IMR-90 (cell line): ENCODE results near the gene CMPK2. TPM values are rescaled to one million over a fixed set of nuclear protein-coding genes. Genes with fewer than 3 reads are reported as not detected.

ENCODE experiments used
- ATAC-seq: fragments of 200-7000 bp; cut with Tn5 transposase; 2 replicates; pipeline ENCODE4 v1.9.1; 2020; ENCODE audit warnings: low read depth, mild to moderate bottlenecking, moderate library complexity
- BruUV-seq: library from RNA; stranded (reverse); fragments of 400-500 nt; replicated peaks from 2 replicates; lab custom pipeline; 2021; lab: Mats Ljungman, UMichigan
- CTCF ChIA-PET: fragments of 300-600 bp; formaldehyde crosslinking; extraction: SDS; loops from one replicate; lab custom pipeline; 2021; ENCODE audit warnings: antibody characterized with exemption; lab: Yijun Ruan, JAX
- POLR2A ChIA-PET: fragments of 300-600 bp; sonication (Branson Sonifier 250); formaldehyde crosslinking; loops from one replicate; lab custom pipeline; 2022; ENCODE audit warnings: antibody characterized with exemption; ENCODE audit not compliant: unreplicated experiment; lab: Charles Lee
- DNase-seq: peaks from one replicate; pipeline ENCODE4 v3.0.0; 2013
- H2AFZ ChIP-seq: replicated peaks from 2 replicates; pipeline ENCODE3; 2013; ENCODE audit warnings: low read length, mild to moderate bottlenecking; ENCODE audit not compliant: poor library complexity
- H2AK5ac ChIP-seq: 2 replicates; pipeline ENCODE4 v1.6.1; 2013; ENCODE audit warnings: low read depth, low read length, inconsistent platforms
- H2AK9ac ChIP-seq: replicated peaks from 2 replicates; pipeline ENCODE3; 2013; ENCODE audit warnings: mild to moderate bottlenecking, low read depth, low read length, moderate library complexity; ENCODE audit not compliant: poor library complexity
- H2BK120ac ChIP-seq: 2 replicates; pipeline ENCODE4 v1.6.1; 2013; ENCODE audit warnings: low read depth, low read length, inconsistent platforms
- H2BK15ac ChIP-seq: 3 replicates; pipeline ENCODE4 v1.6.1; 2013; ENCODE audit warnings: low read depth, low read length, inconsistent platforms
- H2BK20ac ChIP-seq: 2 replicates; pipeline ENCODE4 v1.6.1; 2013; ENCODE audit warnings: low read depth, mild to moderate bottlenecking, inconsistent platforms, low read length, moderate library complexity
- H2BK5ac ChIP-seq: 2 replicates; pipeline ENCODE4 v1.6.1; 2013; ENCODE audit warnings: mild to moderate bottlenecking, low read depth, low read length, inconsistent platforms; ENCODE audit not compliant: poor library complexity, severe bottlenecking
- H3K14ac ChIP-seq: replicated peaks from 2 replicates; pipeline ENCODE4 v1.6.1; 2013; ENCODE audit warnings: low read depth, low read length, inconsistent platforms
- H3K18ac ChIP-seq: 2 replicates; pipeline ENCODE4 v1.6.1; 2013; ENCODE audit warnings: low read depth, low read length, control low read depth
- H3K23ac ChIP-seq: 2 replicates; pipeline ENCODE4 v1.6.1; 2013; ENCODE audit warnings: low read depth, low read length, inconsistent platforms
- H3K27ac ChIP-seq: 2 replicates; pipeline ENCODE4 v1.5.1; 2013; ENCODE audit warnings: mild to moderate bottlenecking, control low read depth, low read length; ENCODE audit not compliant: insufficient read depth
- H3K27me3 ChIP-seq: 2 replicates; pipeline ENCODE4 v1.6.1; 2013; ENCODE audit warnings: low read length; ENCODE audit not compliant: control insufficient read depth, insufficient read depth
- H3K36me3 ChIP-seq: 2 replicates; pipeline ENCODE4 v1.6.1; 2013; ENCODE audit warnings: low read length, mixed read lengths; ENCODE audit not compliant: control insufficient read depth, insufficient read depth
- H3K4ac ChIP-seq: 2 replicates; pipeline ENCODE4 v1.6.1; 2013; ENCODE audit warnings: low read depth, low read length, inconsistent platforms
- H3K4me1 ChIP-seq: 2 replicates; pipeline ENCODE4 v1.6.1; 2013; ENCODE audit warnings: low read length, mixed read lengths; ENCODE audit not compliant: control insufficient read depth, insufficient read depth
- H3K4me2 ChIP-seq: 2 replicates; pipeline ENCODE4 v1.6.1; 2013; ENCODE audit warnings: low read depth, mild to moderate bottlenecking, control low read depth, low read length, moderate library complexity
- H3K4me3 ChIP-seq: 2 replicates; pipeline ENCODE4 v1.5.1; 2013; ENCODE audit warnings: low read depth, mild to moderate bottlenecking, control low read depth, low read length, moderate library complexity; ENCODE audit not compliant: insufficient read depth
- H3K56ac ChIP-seq: 2 replicates; pipeline ENCODE4 v1.6.1; 2013; ENCODE audit warnings: low read length, inconsistent platforms; ENCODE audit not compliant: insufficient read depth; ENCODE audit errors: extremely low read depth
- H3K79me1 ChIP-seq, 2 experiments: 2 replicates each; pipeline ENCODE4 v1.6.1; 2013; ENCODE audit warnings: low read length in 2 of 2, inconsistent platforms in 1 of 2, low read depth in 1 of 2
- H3K9ac ChIP-seq: 2 replicates; pipeline ENCODE4 v1.6.1; 2013; ENCODE audit warnings: low read depth, low read length, control low read depth
- H3K9me1 ChIP-seq: 2 replicates; pipeline ENCODE4 v1.6.1; 2013; ENCODE audit warnings: low read length, inconsistent platforms; ENCODE audit not compliant: insufficient read depth
- H3K9me3 ChIP-seq: 2 replicates; pipeline ENCODE4 v1.6.1; 2013; ENCODE audit warnings: low read length; ENCODE audit not compliant: control insufficient read depth, insufficient read depth
- H4K20me1 ChIP-seq: 2 replicates; pipeline ENCODE4 v1.6.1; 2013; ENCODE audit warnings: low read length, inconsistent platforms; ENCODE audit not compliant: insufficient read depth
- H4K5ac ChIP-seq: 2 replicates; pipeline ENCODE4 v1.6.1; 2013; ENCODE audit warnings: mild to moderate bottlenecking, low read depth, low read length, control low read depth
- H4K8ac ChIP-seq, 2 experiments: 2 replicates each; pipeline ENCODE4 v1.6.1; 2013; ENCODE audit warnings: low read depth in 2 of 2, low read length in 2 of 2, control low read depth in 1 of 2, inconsistent platforms in 1 of 2
- H4K91ac ChIP-seq: 2 replicates; pipeline ENCODE4 v1.6.1; 2013; ENCODE audit warnings: low read depth, low read length, inconsistent platforms; ENCODE audit not compliant: insufficient read depth
- BHLHE40 ChIP-seq: fragments of 150-350 bp; IDR thresholded peaks from 2 replicates; pipeline ENCODE4 v1.6.1; 2016; ENCODE audit warnings: mild to moderate bottlenecking, low read depth, low read length
- CEBPB ChIP-seq: IDR thresholded peaks from 2 replicates; pipeline ENCODE4 v1.6.1; 2012; ENCODE audit warnings: low read depth, low read length, improper control_type of control experiment
- CHD1 ChIP-seq: IDR thresholded peaks from 2 replicates; pipeline ENCODE4 v1.6.1; 2012; ENCODE audit warnings: low read depth, low read length, improper control_type of control experiment
- FOS ChIP-seq: fragments of 150-350 bp; IDR thresholded peaks from 2 replicates; pipeline ENCODE4 v1.6.1; 2016; ENCODE audit warnings: low read depth, low read length
- POLR2A ChIP-seq: IDR thresholded peaks from 2 replicates; pipeline ENCODE4 v1.6.1; 2012; ENCODE audit warnings: mild to moderate bottlenecking, low read depth, low read length
- RFX5 ChIP-seq: IDR thresholded peaks from 2 replicates; pipeline ENCODE4 v1.8.0; 2012; ENCODE audit warnings: low read depth, mild to moderate bottlenecking, low read length, moderate library complexity
- SMC3 ChIP-seq: fragments of 150-350 bp; IDR thresholded peaks from 2 replicates; pipeline ENCODE4 v1.6.1; 2016; ENCODE audit warnings: low read depth, mild to moderate bottlenecking, antibody characterized with exemption, low read length, moderate library complexity
- WGBS, 2 experiments: methylation state at CpG; one replicate each; pipeline versions ENCODE4 v1.1.5 to v1.1.7; 2013; ENCODE audit warnings: missing lambda C conversion rate in 2 of 2; ENCODE audit not compliant: insufficient read length in 1 of 2; ENCODE audit errors: extremely low coverage in 2 of 2; 5-methylcytosine and 5-hydroxymethylcytosine counted together
- dilution Hi-C: fragments of 300-500 bp; cut with HindIII; formaldehyde crosslinking; loops from one replicate; pipeline ENCODE4 v1.14.3; 2018; ENCODE audit warnings: low sequenced_read_pairs; ENCODE audit not compliant: unreplicated experiment
- in situ Hi-C: fragments of 300-500 bp; cut with MboI; formaldehyde crosslinking; loops from 3 replicates; pipeline ENCODE4 v1.14.3; 2019; ENCODE audit warnings: low sequenced_read_pairs, inconsistent platforms, mixed read lengths
- intact Hi-C: fragments of 100-400 bp; cut with micrococcal nuclease; formaldehyde crosslinking; loops from 2 replicates; pipeline ENCODE4 v1.10.0; 2022
- polyA plus RNA-seq, 3 experiments: library from polyadenylated mRNA; depleted of rRNA; stranded (reverse); fragments of >200 nt; gene quantifications; 2 replicates each; pipeline ENCODE4 v1.2.3, GENCODE V29; 2012; ENCODE audit warnings: low replicate concordance in 1 of 3
- total RNA-seq: library from RNA; depleted of rRNA; stranded (reverse); fragments of >200 nt; gene quantifications from 2 replicates; pipeline ENCODE4 v1.2.3, GENCODE V29; 2012
- TF ChIP-seq, protein P1 (sequence below): conservative IDR thresholded peaks from 2 replicates; pipeline ENCODE4 v1.5.1; 2012; ENCODE audit warnings: mild to moderate bottlenecking, low read depth, low read length, improper control_type of control experiment
- TF ChIP-seq, protein P2 (sequence below): fragments of 150-350 bp; IDR thresholded peaks from 2 replicates; pipeline ENCODE4 v1.6.1; 2017; ENCODE audit warnings: mild to moderate bottlenecking, antibody characterized with exemption, low read length, low read depth

The CMPK2 gene
- total and polyA plus RNA-seq, 2 of the 4 experiments (the other 2 are of a cell fraction) = 0.03 to 0.18 TPM

DNA sequence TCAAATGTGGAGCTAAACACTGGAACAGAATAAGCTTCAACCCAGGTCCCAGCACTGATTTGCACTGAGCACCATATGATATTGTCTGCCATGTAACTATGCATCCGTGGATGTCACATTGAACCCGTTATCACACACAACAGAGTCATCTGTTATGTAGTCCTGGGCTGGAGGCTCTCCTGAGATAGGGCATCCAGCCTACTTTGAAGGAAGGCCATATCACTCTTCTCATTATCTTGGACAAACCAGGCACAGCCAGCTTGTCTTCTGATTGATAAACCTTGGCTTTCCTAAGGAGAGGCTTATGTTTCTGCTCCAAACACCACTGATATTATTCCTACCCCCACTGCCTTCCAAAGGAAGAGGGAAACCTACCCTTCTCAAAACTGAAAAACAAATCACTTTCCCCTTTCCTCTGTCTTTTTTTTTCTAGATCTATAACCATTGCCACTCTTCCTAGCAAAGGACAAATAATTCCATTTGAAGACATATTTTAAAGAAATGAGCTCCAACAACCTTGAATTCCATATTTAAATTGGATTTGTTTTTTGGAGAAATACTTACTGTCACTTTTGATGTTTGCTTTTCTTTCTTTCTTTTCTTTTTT, 28.3 kb upstream of the CMPK2 start:
- no peak overlapping the region for H3K14ac ChIP-seq
- in situ Hi-C loops (no loop called here), intact Hi-C loops (no loop called here), dilution Hi-C loops (no loop called here)
- no peak overlapping the region for H3K27ac ChIP-seq
- no peak overlapping the region for H2BK15ac ChIP-seq
- ChIA-PET CTCF (interaction anchor here (0.5 kb wide), 1 partner anchor 172 kb away, joined by 5 read pairs; no protein-coding TSS in a partner anchor), POLR2A (no interaction called here)
- H2BK120ac ChIP-seq = no peak overlapping the region
- no peak overlapping the region for H3K4me3 ChIP-seq
- H3K4me1 ChIP-seq = no peaks in the 10 kb centered on the region
- no peak overlapping the region for H3K9ac ChIP-seq
- H3K56ac ChIP-seq = no peak overlapping the region
- WGBS, 2 experiments = 32% methylated on average over 2 of the region's 2 CpGs; no CpG with 5 or more reads in 1 of the 2 experiments
- no peak overlapping the region for H2AK9ac ChIP-seq
- no peak overlapping the region for H2BK5ac ChIP-seq
- H2AK5ac ChIP-seq = no peak overlapping the region
- H3K9me1 ChIP-seq = no peaks in the 10 kb centered on the region
- H3K36me3 ChIP-seq = no peaks in the 10 kb centered on the region
- no peaks in the 10 kb centered on the region for H3K79me1 ChIP-seq
- no peaks in the 10 kb centered on the region for H3K9me3 ChIP-seq
- no peak overlapping the region for H4K91ac ChIP-seq
- no peak overlapping the region for H3K23ac ChIP-seq
- no peak overlapping the region for H4K8ac ChIP-seq
- no peaks in the 10 kb centered on the region for H4K20me1 ChIP-seq
- H2AFZ ChIP-seq = no peak overlapping the region
- no peak overlapping the region for H2BK20ac ChIP-seq
- H3K4ac ChIP-seq = no peak overlapping the region
- no peak overlapping the region for H4K5ac ChIP-seq
- no peak for DNase-seq
- H3K18ac ChIP-seq = no peak overlapping the region
- BruUV-seq = no TSS peak
- H3K4me2 ChIP-seq = no peak overlapping the region
- H3K27me3 ChIP-seq = no peaks in the 10 kb centered on the region
- TF ChIP-seq CEBPB = no peak
- TF ChIP-seq SMC3 = no peak
- no peak for TF ChIP-seq FOS
- TF ChIP-seq RFX5 = no peak
- TF ChIP-seq, protein P1, sequence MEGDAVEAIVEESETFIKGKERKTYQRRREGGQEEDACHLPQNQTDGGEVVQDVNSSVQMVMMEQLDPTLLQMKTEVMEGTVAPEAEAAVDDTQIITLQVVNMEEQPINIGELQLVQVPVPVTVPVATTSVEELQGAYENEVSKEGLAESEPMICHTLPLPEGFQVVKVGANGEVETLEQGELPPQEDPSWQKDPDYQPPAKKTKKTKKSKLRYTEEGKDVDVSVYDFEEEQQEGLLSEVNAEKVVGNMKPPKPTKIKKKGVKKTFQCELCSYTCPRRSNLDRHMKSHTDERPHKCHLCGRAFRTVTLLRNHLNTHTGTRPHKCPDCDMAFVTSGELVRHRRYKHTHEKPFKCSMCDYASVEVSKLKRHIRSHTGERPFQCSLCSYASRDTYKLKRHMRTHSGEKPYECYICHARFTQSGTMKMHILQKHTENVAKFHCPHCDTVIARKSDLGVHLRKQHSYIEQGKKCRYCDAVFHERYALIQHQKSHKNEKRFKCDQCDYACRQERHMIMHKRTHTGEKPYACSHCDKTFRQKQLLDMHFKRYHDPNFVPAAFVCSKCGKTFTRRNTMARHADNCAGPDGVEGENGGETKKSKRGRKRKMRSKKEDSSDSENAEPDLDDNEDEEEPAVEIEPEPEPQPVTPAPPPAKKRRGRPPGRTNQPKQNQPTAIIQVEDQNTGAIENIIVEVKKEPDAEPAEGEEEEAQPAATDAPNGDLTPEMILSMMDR = no peak
- TF ChIP-seq CHD1 = no peak
- no peak for TF ChIP-seq BHLHE40
- TF ChIP-seq, protein P2, sequence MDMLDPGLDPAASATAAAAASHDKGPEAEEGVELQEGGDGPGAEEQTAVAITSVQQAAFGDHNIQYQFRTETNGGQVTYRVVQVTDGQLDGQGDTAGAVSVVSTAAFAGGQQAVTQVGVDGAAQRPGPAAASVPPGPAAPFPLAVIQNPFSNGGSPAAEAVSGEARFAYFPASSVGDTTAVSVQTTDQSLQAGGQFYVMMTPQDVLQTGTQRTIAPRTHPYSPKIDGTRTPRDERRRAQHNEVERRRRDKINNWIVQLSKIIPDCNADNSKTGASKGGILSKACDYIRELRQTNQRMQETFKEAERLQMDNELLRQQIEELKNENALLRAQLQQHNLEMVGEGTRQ = no peak
- TF ChIP-seq POLR2A = no peak
- ATAC-seq = no peak
